Neural cell (in vitro differentiated cells): Measurements from ENCODE around the gene SZT2.

ENCODE experiments used
- POLR2AphosphoS5 ChIP-seq: IDR thresholded peaks from 2 replicates; pipeline ENCODE4 v1.6.1; 2012
- RAD21 ChIP-seq: fragments of 450-650 bp; conservative IDR thresholded peaks from 2 replicates; pipeline ENCODE4 v1.6.1; 2014; ENCODE audit warnings: antibody characterized with exemption, mild to moderate bottlenecking, moderate library complexity
- TAF1 ChIP-seq: IDR thresholded peaks from 2 replicates; pipeline ENCODE4 v1.6.1; 2012; ENCODE audit warnings: low read depth
- TF ChIP-seq, protein P1 (sequence below): fragments of 450-650 bp; IDR thresholded peaks from 2 replicates; pipeline ENCODE4 v1.5.1; 2014; ENCODE audit warnings: antibody characterized with exemption, mild to moderate bottlenecking, moderate library complexity; ENCODE audit not compliant: poor library complexity, severe bottlenecking
- TF ChIP-seq, protein P2 (sequence below): IDR thresholded peaks from 2 replicates; pipeline ENCODE4 v1.6.1; 2012; ENCODE audit warnings: borderline replicate concordance

DNA sequence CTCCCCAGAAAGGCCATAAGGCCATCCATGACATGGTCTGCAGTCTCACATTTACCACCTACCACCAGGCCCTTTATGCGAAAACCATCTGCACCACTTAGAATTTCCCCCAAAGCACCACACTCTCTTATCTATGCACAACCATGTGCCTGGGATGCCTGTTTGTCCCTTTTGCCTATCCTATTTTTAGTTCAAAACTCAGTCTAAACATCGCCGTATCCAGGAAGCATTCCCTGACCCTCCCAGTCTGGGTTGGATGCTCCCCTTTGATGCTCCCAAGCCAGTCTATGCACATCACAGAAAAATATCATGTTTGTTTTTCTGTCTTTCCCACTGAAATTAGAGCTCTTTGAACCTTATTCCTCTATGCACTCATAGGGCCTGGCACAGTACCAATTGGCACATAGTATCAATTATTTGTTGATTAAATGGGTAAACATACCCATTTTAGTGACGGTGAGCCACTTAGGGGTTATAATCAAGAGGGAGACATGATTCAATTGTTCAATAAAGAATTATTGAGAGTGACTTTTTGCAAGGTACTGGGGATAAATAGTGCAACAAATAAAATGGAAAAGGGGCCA lies 45.3 kb upstream of the SZT2 start:
- TF ChIP-seq POLR2AphosphoS5 = no peak
- TF ChIP-seq TAF1 = no peak
- TF ChIP-seq, protein P1, sequence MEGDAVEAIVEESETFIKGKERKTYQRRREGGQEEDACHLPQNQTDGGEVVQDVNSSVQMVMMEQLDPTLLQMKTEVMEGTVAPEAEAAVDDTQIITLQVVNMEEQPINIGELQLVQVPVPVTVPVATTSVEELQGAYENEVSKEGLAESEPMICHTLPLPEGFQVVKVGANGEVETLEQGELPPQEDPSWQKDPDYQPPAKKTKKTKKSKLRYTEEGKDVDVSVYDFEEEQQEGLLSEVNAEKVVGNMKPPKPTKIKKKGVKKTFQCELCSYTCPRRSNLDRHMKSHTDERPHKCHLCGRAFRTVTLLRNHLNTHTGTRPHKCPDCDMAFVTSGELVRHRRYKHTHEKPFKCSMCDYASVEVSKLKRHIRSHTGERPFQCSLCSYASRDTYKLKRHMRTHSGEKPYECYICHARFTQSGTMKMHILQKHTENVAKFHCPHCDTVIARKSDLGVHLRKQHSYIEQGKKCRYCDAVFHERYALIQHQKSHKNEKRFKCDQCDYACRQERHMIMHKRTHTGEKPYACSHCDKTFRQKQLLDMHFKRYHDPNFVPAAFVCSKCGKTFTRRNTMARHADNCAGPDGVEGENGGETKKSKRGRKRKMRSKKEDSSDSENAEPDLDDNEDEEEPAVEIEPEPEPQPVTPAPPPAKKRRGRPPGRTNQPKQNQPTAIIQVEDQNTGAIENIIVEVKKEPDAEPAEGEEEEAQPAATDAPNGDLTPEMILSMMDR = no peak
- TF ChIP-seq, protein P2, sequence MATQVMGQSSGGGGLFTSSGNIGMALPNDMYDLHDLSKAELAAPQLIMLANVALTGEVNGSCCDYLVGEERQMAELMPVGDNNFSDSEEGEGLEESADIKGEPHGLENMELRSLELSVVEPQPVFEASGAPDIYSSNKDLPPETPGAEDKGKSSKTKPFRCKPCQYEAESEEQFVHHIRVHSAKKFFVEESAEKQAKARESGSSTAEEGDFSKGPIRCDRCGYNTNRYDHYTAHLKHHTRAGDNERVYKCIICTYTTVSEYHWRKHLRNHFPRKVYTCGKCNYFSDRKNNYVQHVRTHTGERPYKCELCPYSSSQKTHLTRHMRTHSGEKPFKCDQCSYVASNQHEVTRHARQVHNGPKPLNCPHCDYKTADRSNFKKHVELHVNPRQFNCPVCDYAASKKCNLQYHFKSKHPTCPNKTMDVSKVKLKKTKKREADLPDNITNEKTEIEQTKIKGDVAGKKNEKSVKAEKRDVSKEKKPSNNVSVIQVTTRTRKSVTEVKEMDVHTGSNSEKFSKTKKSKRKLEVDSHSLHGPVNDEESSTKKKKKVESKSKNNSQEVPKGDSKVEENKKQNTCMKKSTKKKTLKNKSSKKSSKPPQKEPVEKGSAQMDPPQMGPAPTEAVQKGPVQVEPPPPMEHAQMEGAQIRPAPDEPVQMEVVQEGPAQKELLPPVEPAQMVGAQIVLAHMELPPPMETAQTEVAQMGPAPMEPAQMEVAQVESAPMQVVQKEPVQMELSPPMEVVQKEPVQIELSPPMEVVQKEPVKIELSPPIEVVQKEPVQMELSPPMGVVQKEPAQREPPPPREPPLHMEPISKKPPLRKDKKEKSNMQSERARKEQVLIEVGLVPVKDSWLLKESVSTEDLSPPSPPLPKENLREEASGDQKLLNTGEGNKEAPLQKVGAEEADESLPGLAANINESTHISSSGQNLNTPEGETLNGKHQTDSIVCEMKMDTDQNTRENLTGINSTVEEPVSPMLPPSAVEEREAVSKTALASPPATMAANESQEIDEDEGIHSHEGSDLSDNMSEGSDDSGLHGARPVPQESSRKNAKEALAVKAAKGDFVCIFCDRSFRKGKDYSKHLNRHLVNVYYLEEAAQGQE = no peak
- TF ChIP-seq RAD21 = no peak
